AML-193 (cell line): ENCODE measurements around the gene FITM1.

ENCODE experiments used
- DNase-seq, 2 experiments: peaks; one replicate each; lab custom pipeline; 2025; lab: John Stamatoyannopoulos, UW

Gene FITM1

DNA sequence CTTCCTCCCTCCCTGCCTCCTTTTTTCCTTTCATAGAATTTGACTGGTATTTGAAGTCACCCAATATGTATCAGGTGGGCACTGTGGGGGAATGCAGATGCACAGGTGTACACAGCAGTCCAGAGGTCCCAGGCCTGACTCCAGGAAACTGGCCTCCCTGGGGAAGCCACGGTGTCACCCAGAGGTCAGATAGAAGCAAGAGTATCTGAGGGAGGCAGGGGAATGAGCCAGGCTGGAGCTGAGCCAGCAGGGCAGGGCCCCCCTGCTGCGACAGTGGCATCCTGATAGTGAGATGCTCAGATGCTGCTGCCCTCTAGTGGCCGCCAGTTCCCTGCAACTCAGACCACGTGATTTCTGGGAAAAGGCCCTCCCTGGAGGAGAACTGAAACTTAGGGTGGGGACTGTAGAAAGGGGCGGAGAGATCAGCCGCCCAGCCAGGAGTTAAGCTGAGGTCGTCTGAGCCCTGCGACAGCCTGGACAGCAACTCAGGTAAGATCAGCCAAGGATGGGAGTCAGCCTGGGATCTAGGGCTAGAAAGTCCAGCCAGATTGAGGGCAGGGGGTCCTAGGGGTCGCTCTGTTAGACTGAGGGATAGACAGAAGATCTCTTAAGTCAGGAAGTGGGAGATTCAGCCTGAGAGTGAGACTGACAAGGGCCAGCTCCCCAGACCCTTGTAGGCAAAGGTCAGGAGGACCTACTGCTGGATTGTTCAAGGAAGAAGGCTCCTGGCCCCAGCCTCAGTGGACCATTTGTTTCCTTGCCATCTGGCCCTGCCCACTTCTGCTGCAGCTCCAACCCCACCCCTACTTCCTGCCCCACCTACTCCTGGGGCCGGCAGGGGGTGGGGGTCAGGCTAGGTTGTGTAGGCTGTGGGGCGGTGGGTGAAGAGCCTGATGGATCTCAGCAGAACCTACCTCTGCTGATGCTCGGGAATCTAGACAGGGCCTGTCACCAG lies 30.7 kb downstream of the FITM1 start, which contains the start of gene IRF9:
IRF9 (plus strand) TSS at position 416 of the 955 bp plus-strand sequence. CDS start 880 bp downstream, outside the sequence.
- peak; percentile 84 to 89 for DNase-seq

- no peak for DNase-seq
These were observed 31.6 kb downstream of the FITM1 start for GRCh38 chr14:24162093-24162492.

GRCh38 chr14:24164518-24164991 lies 34.1 kb downstream of the FITM1 start:
- DNase-seq, result no peak

DNA sequence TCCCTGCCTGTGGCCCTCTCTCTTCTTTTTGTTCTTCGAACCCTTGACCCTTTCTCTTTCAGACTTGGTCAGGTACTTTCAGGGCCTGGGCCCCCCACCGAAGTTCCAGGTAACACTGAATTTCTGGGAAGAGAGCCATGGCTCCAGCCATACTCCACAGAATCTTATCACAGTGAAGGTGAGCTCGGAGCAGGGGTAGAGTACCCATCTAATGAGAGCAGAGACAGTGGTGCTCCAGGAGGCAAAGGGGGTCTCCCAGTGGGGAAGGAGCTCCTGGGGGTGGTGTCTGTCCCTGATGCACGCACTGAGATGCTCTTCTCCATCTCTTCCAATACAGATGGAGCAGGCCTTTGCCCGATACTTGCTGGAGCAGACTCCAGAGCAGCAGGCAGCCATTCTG lies 35.3 kb downstream of the FITM1 start:
- DNase-seq, result no peak

DNA sequence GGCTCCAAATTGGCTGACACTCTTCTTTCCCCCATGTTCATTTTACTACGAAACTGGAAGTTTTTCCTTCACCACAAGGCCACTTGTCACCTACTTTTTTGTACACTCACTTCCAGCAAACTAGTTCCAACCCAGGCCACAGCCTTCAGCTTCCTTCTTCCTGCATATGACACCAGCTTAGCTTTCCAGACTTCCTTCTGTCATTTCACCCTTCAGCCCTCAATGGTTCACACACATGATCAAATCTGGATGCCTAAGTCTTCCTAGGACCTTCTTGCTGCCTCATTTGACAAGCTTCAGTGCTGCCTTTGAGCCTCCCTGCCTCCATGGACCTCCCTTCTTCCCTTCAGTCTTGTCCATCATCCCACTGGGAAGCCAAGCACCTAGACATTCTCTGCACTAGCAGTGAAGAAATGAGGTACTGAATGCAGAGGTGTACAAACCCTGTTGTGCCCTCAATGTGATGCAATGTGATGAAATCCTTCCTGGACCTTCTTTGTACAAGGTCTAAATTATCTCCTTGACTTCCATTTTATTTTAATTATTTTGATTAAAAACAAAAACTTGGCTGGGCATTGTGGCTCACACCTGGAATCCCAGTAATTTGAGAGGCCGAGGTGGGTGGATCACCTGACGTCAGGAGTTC lies 37.1 kb downstream of the FITM1 start:
- DNase-seq, result peak in 1 of 2 experiments; percentile 18

- DNase-seq, result peak; percentile 84 to 85
These were observed 41.2 kb downstream of the FITM1 start, which contains the start of gene REC8 for GRCh38 chr14:24171422-24172260. TSS of gene REC8 (plus strand) at chr14:24172080. CDS start at chr14:24172553, 473 bp downstream.

DNA sequence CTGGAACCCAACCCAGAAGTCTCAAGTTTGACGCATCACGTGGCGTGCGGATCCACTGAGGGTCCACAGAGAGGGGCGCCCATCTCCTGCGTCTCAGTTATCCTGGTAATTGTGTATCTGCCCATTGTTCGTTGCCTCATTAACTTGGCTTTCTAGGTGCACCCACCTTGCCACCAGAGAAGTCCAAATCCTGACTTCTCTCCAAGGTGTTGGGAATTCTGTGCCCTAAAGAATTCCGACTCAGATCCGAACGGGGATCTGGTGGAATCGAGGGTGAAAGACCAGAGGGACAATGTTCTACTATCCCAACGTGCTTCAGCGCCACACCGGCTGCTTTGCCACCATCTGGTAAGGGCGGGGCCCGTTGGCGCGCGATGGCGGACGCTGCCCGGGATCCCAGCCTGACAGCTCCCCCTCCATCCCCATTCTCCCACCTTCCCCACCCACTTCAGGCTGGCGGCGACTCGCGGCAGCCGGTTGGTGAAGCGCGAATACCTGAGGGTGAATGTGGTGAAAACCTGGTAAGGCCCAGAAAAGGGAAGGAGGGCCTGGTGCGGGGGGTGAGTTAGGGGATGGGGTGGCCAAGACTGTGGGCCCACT lies 41.9 kb downstream of the FITM1 start:
- no peak for DNase-seq

DNA sequence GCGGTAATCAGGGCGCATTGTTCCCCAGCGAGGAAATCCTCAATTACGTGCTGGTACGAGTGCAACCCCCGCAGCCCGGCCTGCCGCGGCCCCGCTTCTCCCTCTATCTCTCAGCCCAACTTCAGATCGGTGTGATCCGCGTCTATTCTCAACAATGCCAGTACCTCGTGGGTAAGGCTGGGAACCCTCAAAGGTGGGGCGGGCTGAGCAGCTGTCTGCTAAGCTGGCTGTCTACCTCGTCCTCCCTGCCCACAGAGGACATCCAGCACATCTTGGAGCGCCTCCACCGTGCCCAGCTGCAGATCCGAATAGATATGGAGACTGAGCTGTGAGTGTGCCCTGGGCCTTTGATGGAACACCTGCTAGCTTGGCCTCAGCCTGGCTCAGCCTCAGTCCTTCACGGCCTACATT lies 42.4 kb downstream of the FITM1 start:
- no peak for DNase-seq

DNA sequence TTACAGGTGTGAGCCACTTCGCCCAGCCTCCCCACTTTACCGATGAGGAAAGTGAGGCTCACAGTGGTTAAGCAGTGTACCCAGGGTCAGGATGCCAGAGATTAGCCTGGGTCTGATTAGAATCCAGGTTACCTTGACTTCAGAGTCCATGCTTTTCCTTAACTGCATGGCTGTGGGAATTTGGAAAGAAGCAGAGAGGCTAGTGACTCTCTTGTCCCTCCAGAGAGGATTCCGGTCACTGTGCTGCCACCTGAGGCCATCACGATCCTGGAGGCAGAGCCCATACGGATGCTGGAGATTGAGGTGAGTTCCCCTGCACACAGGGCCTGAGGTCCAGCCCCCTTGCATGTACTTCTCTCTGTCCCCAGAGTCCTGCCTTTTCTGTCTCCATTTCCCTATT lies 46.1 kb downstream of the FITM1 start:
- no peak for DNase-seq

DNA sequence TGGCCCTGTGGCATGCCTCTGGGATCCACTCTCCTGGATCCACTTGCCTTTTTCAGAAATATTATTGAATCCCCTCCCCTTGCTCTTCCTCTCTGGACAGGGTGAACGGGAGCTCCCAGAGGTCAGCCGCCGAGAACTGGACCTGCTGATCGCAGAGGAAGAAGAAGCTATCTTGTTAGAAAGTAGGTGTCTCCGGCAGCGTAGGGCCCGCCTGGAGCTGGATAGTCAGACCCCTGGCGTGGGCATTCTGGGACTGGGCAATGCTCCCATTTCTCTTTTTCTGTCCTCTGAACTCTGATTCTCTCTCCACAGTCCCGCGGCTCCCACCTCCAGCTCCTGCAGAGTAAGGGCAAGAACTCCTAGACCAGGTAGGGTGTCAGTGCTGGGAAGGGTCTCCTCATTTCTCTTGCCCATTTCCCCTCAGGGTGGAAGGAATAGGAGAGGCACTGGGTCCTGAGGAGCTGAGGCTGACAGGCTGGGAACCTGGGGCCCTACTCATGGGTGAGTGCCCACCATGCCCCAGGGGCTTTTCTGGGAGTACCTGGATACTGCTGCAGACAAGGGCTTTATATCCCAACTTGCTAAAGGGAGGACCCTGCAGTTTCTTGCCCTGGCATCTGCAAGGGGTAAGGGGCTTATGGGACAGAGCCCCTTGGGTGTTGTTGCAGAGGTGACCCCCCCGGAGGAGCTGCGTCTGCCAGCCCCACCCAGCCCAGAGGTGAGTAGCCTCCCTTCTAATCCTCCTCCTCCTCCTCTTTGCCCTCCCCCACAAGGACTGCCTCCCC lies 46.8 kb downstream of the FITM1 start:
- DNase-seq, result no peak

DNA sequence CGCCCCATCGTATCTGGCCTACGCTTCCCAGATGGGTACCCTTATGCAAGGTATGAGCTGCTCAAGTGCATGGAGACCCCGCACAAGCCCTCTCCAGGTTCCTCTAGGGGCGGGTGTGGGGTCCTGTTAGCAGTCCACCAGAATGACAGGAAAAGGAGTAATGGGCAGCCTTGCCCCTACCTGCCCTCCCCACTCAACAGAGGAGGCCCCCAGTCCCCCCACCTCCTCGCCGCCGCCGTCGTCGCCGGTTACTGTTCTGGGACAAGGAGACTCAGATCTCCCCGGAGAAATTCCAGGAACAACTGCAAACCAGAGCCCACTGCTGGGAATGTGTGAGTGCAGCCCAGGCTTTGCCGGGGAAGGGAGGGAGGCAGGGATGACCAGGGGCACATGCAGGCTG lies 47.4 kb downstream of the FITM1 start:
- DNase-seq, result no peak

- no peak for DNase-seq
These were observed 48.1 kb downstream of the FITM1 start for GRCh38 chr14:24178399-24179178.

DNA sequence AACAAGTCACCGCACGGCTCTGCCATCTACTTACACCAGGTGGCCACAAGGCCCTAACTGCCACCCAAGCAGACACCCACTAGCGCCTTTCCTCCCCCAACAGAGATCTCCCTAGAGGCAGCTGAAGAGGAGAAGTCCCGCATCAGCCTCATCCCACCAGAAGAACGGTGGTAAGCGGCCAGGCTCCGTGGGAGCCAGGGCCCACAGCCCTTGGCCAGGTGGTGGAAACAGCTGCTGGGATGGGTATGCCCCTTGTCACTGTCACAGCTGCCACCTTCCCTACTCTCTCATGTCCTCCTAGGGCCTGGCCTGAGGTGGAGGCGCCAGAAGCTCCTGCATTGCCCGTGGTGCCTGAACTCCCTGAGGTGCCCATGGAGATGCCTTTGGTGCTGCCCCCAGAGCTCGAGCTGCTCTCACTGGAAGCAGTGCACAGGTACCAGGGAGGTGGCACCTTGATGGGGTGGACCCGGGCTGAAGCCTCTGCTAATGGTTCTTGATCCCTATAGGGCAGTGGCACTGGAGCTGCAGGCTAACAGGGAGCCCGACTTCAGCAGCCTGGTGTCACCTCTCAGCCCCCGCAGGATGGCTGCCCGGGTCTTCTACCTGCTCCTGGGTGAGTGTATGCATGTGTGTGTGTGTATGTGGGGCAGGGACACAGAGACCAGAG lies 49.0 kb downstream of the FITM1 start:
- no peak for DNase-seq

- DNase-seq, result no peak
These were observed 49.7 kb downstream of the FITM1 start for GRCh38 chr14:24179961-24180796.

- DNase-seq, result no peak
These were observed 51.1 kb downstream of the FITM1 start for GRCh38 chr14:24181371-24182077.
